ENCODE results near the gene CAPN10.

CAPN10 gene

GRCh38 chr2:240624950-240625621 lies 38.6 kb downstream of the CAPN10 start, which contains the start of gene GPR35:
GPR35 (plus strand) TSS chr2:240625480; CDS start chr2:240629953, 4,473 bp downstream.
- POLR2A ChIA-PET, result no interaction called here
- CTCF ChIA-PET, result no interaction called here
- TF ChIP-seq ARNT (IDR thresholded peaks at IDR 0.05) (no peak), FOXM1 (IDR thresholded peaks at IDR 0.05; ENCODE audit: borderline replicate concordance) (no peak), LEF1 (IDR thresholded peaks at IDR 0.05; ENCODE audit: borderline replicate concordance) (no peak), SP1 (IDR thresholded peaks at IDR 0.05) (no peak), HDGF (IDR thresholded peaks at IDR 0.05; ENCODE audit: borderline replicate concordance) (no peak), ELF4 (IDR thresholded peaks at IDR 0.05) (no peak), BHLHE40 (IDR thresholded peaks at IDR 0.05; ENCODE audit: borderline replicate concordance) (no peak)
- DNase-seq (ENCODE audit: extremely low spot score), result no peak

DNA sequence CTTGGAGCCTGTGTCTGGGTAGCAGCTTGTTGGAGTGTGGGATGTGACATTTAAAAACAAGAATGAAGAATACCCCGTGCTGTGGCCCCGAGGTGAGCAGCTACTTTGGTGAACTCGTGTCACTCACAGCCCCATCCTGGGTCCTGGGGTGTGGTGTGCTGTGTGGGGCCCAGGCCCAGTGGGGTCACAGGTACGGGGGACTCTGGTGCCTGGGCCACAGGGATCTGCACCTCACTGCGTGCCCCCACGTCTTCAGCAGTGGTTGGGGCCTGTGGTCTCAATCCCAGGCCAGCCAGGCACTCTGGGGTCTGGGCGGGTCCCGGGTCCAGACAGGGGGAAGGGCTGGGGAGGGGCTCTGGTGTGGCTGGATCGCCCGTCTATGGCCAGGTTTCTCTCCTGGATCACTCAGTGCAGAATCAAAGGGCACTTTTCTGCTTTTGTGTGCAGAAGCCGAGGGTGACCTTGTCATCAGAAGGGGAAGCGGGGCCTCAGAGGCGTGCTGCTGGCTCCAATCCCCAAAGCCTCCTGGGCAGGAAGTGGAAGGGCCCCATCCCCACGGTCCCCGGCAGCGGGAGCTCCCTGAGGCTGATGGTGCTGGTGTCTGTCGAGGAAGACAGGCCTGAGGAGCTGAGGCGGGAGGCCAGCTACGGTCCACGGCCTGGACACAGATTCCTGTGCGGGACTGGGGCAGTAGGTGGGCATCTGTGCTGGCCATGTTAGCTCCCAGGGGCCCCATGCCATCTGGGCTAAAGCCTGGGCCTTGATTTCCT lies 40.2 kb downstream of the CAPN10 start:
- no peak for TF ChIP-seq ARNT (IDR thresholded peaks at IDR 0.05)
- CTCF ChIA-PET, result interaction anchor here (0.5 kb wide), 1 partner anchor 14 kb away, joined by 4 read pairs; no protein-coding TSS in a partner anchor
- DNase-seq (ENCODE audit: extremely low spot score), result no peak
- POLR2A ChIA-PET, result no interaction called here

DNA sequence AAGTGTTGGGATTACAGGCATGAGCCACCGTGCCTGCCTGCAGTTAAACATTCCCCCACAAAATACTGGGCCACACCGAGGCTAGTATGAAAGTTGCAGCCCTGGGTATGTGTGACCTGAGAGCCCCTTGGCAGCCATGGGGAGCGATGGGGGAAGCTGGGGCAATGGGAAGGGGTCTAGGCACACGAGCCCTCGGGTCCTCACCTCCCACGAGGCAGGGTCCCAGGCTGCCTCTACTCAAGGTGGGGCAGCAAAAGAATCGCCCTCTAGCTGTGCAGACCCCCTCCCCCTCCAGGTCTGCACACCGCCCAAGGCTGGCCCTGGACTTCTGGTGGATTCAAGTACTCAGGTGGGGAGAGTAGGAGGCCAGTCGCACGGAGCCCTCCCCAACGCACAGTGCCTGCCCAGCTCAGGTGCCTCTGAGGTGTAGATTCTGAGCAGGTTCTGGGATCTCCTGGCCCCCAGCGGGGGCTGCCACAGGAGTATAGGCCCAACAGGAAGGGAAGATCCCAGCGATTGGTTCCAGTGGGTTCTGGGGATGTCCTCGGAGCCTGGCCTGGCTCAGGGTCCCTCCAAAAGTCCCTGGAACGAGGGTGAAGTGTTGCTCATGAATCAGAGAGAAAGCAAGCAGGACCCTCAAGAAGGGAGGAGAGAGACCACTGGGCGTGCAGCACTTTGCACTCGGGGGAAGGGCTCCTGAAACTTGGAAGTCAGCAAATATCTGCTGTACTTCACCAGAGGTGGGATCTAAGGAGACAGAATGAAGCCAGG lies 41.4 kb downstream of the CAPN10 start:
- TF ChIP-seq BHLHE40 (IDR thresholded peaks at IDR 0.05; ENCODE audit: borderline replicate concordance), result no peak
- ChIA-PET POLR2A (no interaction called here), CTCF (no interaction called here)
- DNase-seq (ENCODE audit: extremely low spot score), result no peak

DNA sequence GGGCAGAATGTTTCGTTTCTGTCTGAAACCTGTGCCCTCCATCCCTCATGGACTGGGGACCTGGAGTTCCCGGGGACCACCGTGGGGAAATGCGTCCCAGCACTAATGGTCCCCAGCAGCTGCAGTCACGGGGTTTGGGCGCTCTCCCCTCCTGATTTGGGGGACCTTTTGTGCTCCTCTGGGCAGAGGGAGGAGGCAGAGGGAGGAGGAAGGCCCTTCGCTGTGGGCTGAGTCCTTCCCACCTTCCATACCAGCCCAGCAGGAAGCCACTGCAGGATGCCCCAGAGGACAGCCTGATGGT lies 41.9 kb downstream of the CAPN10 start:
- POLR2A ChIA-PET, result no interaction called here
- CTCF ChIA-PET, result no interaction called here
- no peak for TF ChIP-seq HDGF (IDR thresholded peaks at IDR 0.05; ENCODE audit: borderline replicate concordance)
- no peak for TF ChIP-seq NFRKB (IDR thresholded peaks at IDR 0.05)
- no peak for TF ChIP-seq ZNF384 (IDR thresholded peaks at IDR 0.05)
- no peak for TF ChIP-seq TARDBP (IDR thresholded peaks at IDR 0.05)
- TF ChIP-seq BHLHE40 (IDR thresholded peaks at IDR 0.05; ENCODE audit: borderline replicate concordance), result no peak
- DNase-seq (ENCODE audit: extremely low spot score), result no peak

DNA sequence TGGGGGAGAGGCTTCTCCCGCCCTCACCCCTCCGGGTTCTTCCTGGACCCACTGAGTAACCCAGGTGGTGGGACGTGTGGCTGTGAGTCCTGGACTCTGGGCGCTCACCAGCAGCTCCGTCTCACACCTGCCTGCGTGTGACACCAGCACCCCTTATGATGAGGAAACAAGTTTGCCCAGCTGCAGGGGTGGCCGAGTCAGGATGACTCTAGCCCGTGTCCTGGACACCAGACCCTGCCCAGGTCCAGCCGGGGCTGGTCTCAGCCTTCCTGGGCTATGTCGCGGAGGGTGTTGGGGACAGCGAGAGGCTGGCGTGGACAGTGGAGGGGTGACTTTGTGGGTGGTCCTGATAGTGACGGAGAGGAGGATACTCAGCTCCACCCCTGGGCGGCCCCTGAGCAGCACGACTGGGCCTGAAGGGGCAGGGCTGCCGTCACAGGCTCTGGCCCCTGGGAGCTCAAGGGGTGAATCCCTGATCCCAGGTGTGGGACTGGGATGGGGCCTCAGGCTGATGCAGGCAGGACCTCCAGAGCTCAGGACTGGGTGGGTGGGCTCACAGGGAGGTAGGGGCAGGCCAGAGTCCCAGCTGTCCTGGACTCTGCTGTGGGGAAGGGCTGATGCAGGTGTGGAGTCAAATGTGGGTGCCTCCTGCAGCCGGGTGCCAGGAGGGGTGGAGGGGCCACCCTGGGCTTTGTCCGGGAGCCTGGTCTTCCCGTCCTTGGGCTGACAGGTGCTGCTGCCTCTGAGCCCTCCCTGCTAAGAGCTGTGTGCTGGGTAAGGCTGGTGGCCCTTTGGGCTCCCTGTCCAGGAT lies 42.5 kb downstream of the CAPN10 start:
- no peak for DNase-seq (ENCODE audit: extremely low spot score)
- ChIA-PET POLR2A (no interaction called here), CTCF (no interaction called here)
- TF ChIP-seq HDGF (IDR thresholded peaks at IDR 0.05; ENCODE audit: borderline replicate concordance), result no peak
- TF ChIP-seq ARNT (IDR thresholded peaks at IDR 0.05), result no peak
- TF ChIP-seq CTBP1 (IDR thresholded peaks at IDR 0.05; ENCODE audit: borderline replicate concordance), result no peak
- no peak for TF ChIP-seq ELF4 (IDR thresholded peaks at IDR 0.05)
- TF ChIP-seq FOXK2 (IDR thresholded peaks at IDR 0.05), result no peak
- TF ChIP-seq LEF1 (IDR thresholded peaks at IDR 0.05; ENCODE audit: borderline replicate concordance), result no peak
- TF ChIP-seq FOXM1 (IDR thresholded peaks at IDR 0.05; ENCODE audit: borderline replicate concordance), result no peak
- no peak for TF ChIP-seq TARDBP (IDR thresholded peaks at IDR 0.05)
- TF ChIP-seq L3MBTL2 (conservative IDR thresholded peaks at IDR 0.05), result no peak
- no peak for TF ChIP-seq BHLHE40 (IDR thresholded peaks at IDR 0.05; ENCODE audit: borderline replicate concordance)
- TF ChIP-seq SUZ12 (IDR thresholded peaks at IDR 0.05), result no peak
- no peak for TF ChIP-seq FOXA1 (IDR thresholded peaks at IDR 0.05)
- no peak for TF ChIP-seq ZNF384 (IDR thresholded peaks at IDR 0.05)
- TF ChIP-seq PKNOX1 (IDR thresholded peaks at IDR 0.05), result no peak
- no peak for TF ChIP-seq NFRKB (IDR thresholded peaks at IDR 0.05)
- no peak for TF ChIP-seq SP1 (IDR thresholded peaks at IDR 0.05)

GRCh38 chr2:240629619-240629967 lies 43.1 kb downstream of the CAPN10 start:
- CTCF ChIA-PET, result no interaction called here
- TF ChIP-seq BHLHE40 (IDR thresholded peaks at IDR 0.05; ENCODE audit: borderline replicate concordance), result no peak
- TF ChIP-seq FOXM1 (IDR thresholded peaks at IDR 0.05; ENCODE audit: borderline replicate concordance), result no peak
- TF ChIP-seq SUZ12 (IDR thresholded peaks at IDR 0.05), result no peak
- no peak for DNase-seq (ENCODE audit: extremely low spot score)
- POLR2A ChIA-PET, result no interaction called here

DNA sequence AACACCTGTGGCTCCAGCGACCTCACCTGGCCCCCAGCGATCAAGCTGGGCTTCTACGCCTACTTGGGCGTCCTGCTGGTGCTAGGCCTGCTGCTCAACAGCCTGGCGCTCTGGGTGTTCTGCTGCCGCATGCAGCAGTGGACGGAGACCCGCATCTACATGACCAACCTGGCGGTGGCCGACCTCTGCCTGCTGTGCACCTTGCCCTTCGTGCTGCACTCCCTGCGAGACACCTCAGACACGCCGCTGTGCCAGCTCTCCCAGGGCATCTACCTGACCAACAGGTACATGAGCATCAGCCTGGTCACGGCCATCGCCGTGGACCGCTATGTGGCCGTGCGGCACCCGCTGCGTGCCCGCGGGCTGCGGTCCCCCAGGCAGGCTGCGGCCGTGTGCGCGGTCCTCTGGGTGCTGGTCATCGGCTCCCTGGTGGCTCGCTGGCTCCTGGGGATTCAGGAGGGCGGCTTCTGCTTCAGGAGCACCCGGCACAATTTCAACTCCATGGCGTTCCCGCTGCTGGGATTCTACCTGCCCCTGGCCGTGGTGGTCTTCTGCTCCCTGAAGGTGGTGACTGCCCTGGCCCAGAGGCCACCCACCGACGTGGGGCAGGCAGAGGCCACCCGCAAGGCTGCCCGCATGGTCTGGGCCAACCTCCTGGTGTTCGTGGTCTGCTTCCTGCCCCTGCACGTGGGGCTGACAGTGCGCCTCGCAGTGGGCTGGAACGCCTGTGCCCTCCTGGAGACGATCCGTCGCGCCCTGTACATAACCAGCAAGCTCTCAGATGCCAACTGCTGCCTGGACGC lies 43.6 kb downstream of the CAPN10 start:
- ChIA-PET POLR2A (no interaction called here), CTCF (no interaction called here)
- TF ChIP-seq TARDBP (IDR thresholded peaks at IDR 0.05), result no peak
- no peak for TF ChIP-seq PKNOX1 (IDR thresholded peaks at IDR 0.05)
- TF ChIP-seq LEF1 (IDR thresholded peaks at IDR 0.05; ENCODE audit: borderline replicate concordance), result no peak
- TF ChIP-seq HDGF (IDR thresholded peaks at IDR 0.05; ENCODE audit: borderline replicate concordance), result no peak
- TF ChIP-seq L3MBTL2 (conservative IDR thresholded peaks at IDR 0.05), result no peak
- TF ChIP-seq SUZ12 (IDR thresholded peaks at IDR 0.05), result no peak
- TF ChIP-seq ELF4 (IDR thresholded peaks at IDR 0.05), result no peak
- TF ChIP-seq BHLHE40 (IDR thresholded peaks at IDR 0.05; ENCODE audit: borderline replicate concordance), result no peak
- no peak for TF ChIP-seq ARNT (IDR thresholded peaks at IDR 0.05)
- no peak for TF ChIP-seq CTBP1 (IDR thresholded peaks at IDR 0.05; ENCODE audit: borderline replicate concordance)
- no peak for TF ChIP-seq SP1 (IDR thresholded peaks at IDR 0.05)
- no peak for TF ChIP-seq FOXA1 (IDR thresholded peaks at IDR 0.05)
- no peak for DNase-seq (ENCODE audit: extremely low spot score)
